Measurements from ENCODE around the gene SP8. TPM values are rescaled to one million over a fixed set of nuclear protein-coding genes. Genes with fewer than 3 reads are reported as not detected.

Gene SP8
- total RNA-seq, 1 donor from 2014 or later, result not detected

DNA sequence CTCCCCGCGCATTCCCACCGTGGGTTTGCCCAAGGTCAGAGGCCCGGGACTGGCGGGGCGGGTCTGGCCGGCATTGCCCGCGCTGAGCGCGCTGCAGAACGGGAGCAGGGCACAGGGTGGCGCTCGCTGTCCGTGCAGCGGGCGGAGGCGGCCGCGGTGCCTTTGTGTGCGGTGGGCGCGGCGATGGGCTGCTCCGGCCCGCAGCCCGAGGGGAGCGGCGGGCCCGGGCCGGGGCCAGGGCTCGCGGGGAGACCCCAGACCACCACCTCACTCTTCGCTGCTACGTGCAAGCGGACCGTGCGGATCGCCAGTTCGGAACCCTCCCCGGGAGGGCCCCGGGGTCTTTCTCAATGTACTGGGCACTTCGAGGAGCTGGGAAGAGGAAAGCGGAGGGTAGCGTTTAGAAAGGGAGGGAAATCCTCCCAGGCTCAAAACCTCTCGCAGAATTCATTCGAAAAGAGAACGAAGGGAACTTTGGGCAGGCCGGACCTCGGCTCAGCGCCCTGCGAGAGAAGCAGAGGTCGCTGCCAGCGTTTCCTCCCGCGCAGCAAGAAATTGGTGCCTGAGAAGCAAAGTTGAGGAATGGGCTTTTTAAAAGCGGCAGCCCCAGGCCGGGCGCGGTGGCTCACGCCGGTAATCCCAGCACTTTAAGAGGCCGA is 8.5 kb downstream of the SP8 start:
- intact Hi-C loops (cut with DNase I), result no loop called here
- no peak for DNase-seq (ENCODE audit: missing footprints)
- ATAC-seq, result peak; percentile 74

DNA sequence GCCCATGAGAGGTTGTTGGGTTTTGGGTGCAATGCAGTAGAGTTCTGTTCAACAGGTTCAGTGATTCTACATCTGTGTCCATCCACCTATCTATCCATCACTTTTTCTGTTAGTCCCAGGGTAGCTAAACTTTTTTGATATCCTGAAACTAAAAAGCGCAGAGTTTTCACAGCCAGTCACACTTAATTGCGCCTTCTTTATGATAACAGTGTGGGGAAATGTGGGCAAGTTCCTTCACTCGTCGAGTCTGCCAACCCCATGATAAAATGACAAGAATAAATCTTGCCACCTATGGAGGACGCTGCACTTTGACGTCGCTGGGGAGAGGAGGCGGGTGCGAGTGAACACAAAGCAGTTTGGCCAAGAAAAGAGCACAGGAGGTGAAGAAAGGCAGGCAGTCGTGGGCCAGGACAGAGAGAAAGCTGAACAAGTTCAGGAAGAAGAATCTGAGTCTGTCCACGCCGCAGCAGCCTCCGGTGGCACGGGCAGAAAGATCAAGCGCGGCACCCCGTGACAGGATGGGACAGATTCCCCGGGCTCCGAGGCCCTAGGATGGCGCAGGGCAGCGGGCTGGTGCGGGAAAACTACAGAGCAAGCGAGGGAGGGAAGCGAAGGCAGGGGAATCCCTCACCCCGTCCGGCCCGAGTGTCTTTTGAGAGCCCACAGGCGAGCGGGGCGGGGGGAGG is 9.2 kb downstream of the SP8 start:
- ATAC-seq (no peak), DNase-seq (ENCODE audit: missing footprints) (no peak)
- intact Hi-C loops (cut with DNase I), result no loop called here

DNA sequence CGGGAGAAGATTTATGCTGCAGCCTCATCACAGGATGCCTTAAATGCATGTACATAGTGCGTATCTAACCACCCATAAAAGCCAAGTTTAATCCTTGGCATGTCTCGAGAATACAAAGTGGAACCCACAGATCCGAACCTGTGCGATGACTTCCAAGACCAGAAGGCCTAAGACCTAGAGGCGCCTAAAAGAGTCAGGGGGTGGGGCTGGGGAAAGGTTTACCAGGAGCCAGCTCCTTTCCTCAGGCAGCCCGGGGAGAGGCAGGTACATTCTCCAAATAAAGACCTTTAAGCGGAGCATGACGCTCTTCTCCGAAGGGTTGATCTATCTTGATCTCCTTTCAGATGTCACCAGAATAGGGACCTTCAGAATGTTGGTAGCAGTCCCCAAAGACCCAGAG is 9.7 kb downstream of the SP8 start:
- DNase-seq (ENCODE audit: missing footprints), result no peak
- no peak for ATAC-seq
- intact Hi-C loops (cut with DNase I), result no loop called here

DNA sequence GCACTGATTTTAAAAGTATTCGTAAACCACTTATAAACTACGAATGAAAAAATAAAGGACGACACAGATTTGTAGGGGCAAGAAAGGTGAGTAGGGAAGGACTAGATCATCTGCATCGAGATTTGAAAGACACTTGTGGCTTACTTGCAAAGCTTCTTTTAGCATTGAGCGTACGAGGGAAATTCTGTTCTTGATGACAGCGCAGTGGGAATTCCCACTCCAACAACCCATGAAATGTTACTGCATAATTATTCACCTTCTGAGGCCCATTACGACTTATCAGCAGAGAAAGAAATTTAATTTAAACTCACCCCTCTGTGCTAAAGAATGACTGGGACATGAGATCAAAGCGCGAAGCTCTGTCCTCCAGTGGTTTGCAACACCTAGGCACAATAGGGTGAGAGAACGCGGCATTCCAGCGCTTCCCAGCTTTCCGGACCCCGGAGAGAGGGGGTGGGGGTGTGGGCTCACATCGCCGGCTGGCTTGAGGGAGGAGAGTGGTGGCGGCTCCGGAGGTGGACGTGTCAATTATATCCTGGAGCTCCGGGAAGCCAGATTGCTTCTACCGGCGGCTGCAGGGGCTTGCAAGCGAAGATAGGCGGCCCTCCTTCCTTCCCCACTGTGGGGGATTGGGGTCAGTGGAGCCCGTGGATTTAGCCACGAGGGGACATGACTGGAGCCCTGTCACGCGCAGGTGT is 10.3 kb downstream of the SP8 start:
- ATAC-seq, result no peak

DNA sequence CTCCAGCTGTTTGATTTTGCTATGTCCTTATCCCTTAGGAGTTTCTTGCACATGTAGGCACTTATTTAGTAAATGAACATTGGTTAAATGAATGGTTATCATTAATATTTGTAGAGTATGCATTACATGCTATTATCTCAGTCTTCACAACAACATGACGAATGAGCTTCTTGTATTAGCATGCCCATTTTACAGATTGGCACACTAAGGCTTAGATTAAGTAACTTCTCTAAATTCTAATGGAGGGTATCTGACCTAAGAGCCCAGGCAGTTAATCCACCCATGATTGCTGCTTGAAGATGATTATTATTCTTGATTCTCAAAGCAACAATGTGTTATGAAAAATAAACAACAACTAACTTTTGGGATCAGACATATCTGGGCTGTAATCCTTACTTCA is 32.7 kb downstream of the SP8 start:
- DNase-seq (ENCODE audit: missing footprints) (no peak), ATAC-seq (no peak)
- intact Hi-C loops (cut with DNase I), result no loop called here

More for the DNA sequence above, 10.3 kb downstream of the SP8 start:
- no peak for DNase-seq (ENCODE audit: missing footprints)
- intact Hi-C loops (cut with DNase I), result no loop called here

DNA sequence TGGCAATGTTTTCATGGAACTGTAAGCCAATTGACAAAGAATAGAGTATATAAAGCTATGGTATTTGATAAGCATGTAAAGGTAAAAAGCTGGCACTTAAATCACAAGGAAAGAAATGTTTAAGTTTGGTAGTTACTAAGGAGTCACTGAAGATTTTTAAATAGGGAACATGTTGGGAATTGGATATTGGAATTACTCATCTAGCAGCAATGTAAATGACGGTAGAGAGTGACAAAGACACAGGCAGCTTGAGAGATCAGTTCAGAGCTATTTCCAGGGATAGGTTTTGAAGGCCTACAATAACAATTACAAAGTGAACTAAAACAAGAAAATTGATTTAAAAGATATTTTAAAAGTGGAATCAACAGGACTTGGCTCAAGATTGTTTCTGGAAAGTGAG is 36.8 kb downstream of the SP8 start:
- intact Hi-C loops (cut with DNase I), result no loop called here
- ATAC-seq (no peak), DNase-seq (ENCODE audit: missing footprints) (no peak)

DNA sequence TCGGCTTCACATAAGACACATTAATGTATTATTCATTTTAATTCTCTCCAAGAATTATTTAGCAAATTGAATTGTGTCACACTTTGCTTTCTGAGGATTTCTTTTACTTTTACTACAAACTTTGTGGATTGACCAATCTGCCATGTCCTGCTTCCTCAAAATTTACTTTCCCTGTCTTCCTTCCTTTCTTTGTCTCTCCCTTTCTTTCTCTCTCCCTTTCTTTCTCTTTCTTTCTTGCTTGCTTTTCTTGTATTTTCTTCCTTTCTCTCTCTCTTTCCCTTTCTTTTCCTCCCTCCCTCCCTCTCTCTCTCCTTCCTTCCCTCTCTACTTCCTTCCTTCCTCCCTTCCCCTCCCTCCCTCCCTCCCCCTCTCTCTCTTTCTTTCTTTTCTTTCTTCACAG is 37.8 kb downstream of the SP8 start:
- intact Hi-C loops (cut with DNase I), result no loop called here
- ATAC-seq (no peak), DNase-seq (ENCODE audit: missing footprints) (no peak)

DNA sequence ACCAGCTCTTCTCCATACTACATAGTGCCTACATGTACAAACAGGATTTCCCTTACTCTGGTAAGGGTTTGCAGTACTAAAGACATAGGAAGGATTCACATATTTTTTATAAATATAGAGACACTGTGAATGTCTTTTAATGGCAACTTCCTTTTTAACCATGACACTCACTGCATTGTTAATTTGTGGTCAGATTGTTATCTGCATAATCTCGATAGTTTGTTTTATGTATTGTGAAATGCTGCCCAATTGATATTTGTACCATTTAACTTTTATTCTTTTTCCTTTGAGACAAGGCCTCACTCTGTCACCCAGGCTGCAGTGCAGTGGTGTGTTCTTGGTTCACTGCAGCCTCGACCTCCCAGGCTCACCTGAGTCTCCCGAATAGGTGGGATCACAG is 39.7 kb downstream of the SP8 start:
- intact Hi-C loops (cut with DNase I), result no loop called here
- ATAC-seq (no peak), DNase-seq (ENCODE audit: missing footprints) (no peak)

DNA sequence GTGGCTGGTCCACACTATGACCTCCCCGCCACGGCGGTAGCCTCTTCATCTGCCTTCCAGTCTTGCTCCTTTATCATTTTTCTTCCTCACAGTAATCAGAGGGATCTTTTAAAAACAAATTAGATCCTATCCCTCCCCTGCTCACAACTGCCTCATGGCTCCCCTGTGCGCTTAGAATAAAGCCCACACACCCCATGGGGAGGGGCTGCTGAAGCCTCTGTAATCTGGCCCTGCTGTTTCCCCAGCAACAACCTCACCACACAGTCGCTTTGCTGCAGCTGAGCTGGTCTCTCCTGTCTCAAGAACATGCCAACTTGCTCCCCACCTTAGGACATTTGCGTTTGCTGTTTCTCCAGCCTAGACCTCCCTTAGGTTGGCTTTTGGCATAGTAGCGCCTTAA is 41.0 kb downstream of the SP8 start:
- no peak for ATAC-seq

DNA sequence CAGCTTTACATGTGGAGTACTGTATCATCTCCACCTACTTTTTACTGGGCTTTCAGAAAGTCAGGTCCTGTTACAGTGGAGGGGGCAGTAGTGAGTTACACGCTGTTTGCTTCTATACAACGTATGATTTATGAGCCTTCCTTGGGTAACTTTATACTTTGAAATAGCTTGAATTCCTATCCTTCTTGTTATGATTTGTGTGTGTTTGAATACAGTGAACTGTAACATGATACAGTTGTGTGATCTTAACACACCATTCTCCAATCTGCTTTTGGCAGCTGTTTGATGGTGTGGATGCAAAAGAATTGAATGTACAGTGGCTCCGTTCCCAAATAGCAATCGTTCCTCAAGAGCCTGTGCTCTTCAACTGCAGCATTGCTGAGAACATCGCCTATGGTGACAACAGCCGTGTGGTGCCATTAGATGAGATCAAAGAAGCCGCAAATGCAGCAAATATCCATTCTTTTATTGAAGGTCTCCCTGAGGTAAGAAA is 41.7 kb downstream of the SP8 start:
- intact Hi-C loops (cut with DNase I), result no loop called here

More for the DNA sequence above, 41.0 kb downstream of the SP8 start:
- intact Hi-C loops (cut with DNase I), result no loop called here
- DNase-seq (ENCODE audit: missing footprints), result no peak

DNA sequence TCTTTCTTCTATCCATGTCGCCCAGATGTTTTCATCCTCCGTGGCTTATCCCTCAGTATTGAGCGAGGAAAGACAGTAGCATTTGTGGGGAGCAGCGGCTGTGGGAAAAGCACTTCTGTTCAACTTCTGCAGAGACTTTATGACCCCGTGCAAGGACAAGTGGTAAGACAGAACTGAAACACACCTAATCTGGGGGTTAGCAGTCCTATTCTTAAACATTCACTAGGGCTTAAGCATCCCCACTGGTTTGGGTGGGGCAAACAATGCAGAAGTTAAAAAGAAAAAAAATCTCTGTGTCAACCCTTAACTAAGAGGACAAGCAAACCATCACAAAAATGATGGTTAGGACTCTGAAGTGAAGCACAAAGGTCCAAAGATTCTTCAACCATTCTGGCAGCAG is 43.8 kb downstream of the SP8 start:
- DNase-seq (ENCODE audit: missing footprints), result no peak
- no peak for ATAC-seq
- intact Hi-C loops (cut with DNase I), result no loop called here

More for the DNA sequence above, 41.7 kb downstream of the SP8 start:
- DNase-seq (ENCODE audit: missing footprints) (no peak), ATAC-seq (no peak)

DNA sequence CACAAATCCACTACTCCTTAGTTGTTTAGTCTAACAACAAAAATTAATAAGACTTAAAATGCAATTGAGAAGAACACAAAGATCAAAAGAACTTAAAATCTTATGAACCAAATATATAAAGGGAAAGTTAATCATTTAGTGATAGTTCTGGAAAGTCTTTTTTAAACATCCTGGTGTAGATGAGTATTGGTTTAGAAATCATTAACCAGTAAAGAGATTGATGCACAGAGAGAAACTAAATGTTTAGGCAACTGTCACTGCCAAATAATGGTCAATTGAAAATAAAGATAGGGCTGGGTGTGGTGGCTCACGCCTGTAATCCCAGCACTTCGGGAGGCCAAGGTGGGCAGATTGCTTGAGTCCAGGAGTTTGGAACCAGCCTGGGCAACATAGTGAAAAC is 44.9 kb downstream of the SP8 start:
- ATAC-seq, result no peak
- intact Hi-C loops (cut with DNase I), result no loop called here
- no peak for DNase-seq (ENCODE audit: missing footprints)

DNA sequence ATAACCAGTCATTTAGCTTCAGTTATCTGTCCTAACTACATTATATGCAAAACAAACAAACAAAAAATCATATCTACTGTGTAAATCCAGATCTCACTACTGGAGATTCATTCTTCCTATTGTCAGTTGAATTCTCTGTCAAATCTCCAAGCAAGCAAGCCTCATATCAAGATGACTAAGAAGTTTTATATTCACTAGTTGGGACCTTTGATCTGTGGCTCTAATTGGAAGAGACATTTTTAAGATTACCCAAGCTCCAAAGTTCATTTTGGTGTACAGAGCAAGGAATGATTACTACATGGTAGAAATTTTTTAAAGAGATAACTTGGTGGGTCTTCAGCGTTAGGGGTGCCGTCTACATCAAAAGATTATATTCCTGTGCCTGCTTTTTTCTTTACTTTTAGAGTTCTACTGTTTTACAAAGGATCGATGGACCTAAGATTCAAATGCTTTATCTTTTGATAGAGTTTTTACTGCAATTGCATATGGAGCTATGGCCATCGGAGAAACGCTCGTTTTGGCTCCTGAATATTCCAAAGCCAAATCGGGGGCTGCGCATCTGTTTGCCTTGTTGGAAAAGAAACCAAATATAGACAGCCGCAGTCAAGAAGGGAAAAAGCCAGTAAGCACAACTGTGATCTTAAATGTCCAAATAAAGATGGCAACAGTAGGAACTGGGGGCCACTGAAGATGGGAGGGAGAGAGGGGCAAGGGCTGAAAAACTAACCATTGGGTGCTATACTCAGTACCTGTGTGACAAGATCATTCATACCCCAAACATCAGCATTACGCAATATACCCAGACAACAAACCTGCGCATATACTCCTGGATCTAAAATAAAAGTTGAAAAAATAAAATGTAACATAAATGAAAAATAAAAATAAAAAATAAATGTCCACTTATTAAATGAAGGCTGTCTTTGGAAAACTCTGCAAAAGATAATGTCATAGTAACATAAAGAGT is 47.9 kb downstream of the SP8 start:
- intact Hi-C loops (cut with DNase I), result no loop called here
- ATAC-seq, result no peak
- no peak for DNase-seq (ENCODE audit: missing footprints)

DNA sequence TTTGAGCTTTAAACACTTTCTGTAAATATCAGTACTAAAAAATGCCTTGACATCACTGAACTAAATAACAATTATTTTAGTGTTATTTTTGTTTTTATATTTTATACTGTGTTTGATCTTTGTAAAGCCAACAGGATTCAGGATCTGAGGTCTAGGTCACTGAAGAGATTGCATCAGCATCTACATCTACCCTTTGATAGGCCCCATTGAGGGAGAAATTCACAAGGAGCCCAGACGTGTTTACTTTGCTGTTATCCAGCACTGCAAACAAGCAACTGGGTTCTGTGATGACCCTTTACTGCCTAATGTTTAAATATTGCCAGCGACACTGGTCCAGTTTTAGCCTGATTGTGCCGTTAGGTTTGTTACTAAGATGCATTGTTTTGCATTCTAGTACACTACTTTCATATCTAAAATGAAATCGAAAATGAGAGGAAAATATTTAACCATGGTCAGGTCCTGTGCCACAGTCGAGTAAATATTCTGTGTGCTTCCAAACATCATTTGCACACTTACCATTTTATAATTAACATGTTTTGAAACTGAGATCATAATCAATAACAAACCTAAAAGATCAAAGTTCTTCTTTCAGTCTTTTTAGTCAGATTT is 48.7 kb downstream of the SP8 start:
- intact Hi-C loops (cut with DNase I), result no loop called here
- DNase-seq (ENCODE audit: missing footprints) (no peak), ATAC-seq (no peak)

DNA sequence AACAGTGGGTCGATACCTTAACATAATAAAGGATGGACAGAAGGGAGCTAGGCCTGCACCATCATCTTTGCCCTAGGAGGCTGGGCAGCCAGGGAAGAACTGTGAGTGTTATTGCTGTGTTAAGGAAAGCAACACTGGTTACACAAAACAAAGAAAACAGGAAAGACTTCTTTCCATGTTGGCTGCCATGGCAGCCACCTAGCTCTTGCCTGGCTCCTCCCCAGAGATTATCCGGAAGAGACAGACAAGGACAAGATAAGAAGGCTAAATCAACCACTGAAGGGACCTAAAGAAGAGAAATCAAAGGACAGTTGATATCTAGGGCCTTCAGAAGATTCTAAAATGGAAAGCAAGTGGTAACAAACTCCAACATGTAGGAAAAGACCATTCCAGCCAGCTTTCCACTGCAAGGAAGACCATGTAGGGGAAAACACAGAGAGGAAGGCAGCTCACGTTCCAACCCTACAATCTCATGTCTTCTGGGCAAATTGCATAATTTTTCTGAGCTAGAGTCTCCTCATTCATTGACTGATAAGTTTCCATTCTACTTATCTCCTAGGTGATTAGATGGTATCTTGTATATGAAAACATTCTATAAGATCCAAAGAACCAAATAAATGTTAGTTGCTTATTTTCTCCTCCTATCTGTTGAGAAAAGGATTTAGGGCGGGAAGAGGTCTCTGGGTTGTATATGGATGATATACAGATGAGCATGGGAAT is 51.2 kb downstream of the SP8 start:
- DNase-seq (ENCODE audit: missing footprints) (no peak), ATAC-seq (no peak)
- intact Hi-C loops (cut with DNase I), result no loop called here
